ENCODE results near the gene AIG1. TPM values are rescaled to one million over a fixed set of nuclear protein-coding genes. Genes with fewer than 3 reads are reported as not detected.

The AIG1 gene
- total and polyA plus RNA-seq, 2 of the 4 experiments (the other 2 are of a cell fraction) = 21.3 to 27.1 TPM

DNA sequence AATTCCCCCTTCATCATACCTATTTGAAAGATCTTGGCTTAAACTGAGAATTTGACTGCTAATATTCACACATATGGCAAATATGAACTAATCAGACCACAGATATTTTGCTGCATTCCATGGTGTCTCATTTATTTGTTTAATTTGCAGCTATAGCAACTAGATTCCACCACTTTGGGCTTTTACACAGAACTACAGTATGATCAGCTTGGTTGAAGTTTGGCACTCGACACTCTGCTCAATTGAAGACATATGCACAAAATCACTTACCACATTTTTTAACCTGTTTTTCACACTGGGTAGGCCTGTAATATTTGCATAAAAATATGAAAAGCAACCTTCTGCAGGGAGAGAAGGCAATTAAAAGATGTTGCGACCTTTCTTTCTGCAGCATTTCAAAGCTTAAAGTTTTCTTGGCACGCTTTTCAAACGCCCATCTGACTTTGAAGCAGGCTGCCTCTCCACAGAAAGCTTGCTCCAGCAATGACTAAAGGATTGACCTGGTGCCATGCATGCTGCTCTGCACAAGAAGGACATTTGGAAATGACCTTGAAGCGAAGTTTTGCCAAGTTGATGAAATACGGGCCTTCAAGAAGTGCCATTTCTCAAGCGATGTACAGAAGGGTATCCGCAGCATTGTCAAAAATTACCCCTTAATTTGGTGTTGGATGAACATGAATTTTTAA is 126.7 kb downstream of the AIG1 start (continued):
- no peak for TF ChIP-seq NFE2L2 (IDR thresholded peaks at IDR 0.05; ENCODE audit: low read depth, low read length)

DNA sequence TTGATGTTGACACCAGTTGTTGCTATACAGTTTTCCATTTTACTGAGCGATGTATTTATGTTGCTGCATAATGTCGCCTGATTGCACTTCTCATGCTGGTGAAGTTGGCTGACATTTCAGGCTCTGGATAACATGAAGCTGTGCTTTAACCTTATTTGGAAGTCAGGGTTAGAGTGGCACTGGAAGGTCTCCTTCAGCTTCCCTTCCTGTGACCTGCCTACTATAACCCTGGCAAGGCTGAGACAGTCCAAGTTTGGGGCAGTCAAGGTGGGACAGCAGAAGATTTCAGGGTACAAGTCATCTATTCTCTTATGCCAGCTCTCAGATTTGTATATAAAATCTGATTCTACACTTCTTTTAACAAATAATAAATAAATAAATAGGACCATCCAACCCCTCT is 127.6 kb downstream of the AIG1 start:
- no peak overlapping the region for H3K4me3 ChIP-seq (ENCODE audit: insufficient read depth, low read depth, low read length)
- in situ Hi-C loops (cut with MboI; ENCODE audit: low sequenced_read_pairs) = no loop called here

More for the DNA sequence above, 127.6 kb downstream of the AIG1 start:
- no peak overlapping the region for H3K23ac ChIP-seq (ENCODE audit: low read depth, low read length)
- no peak overlapping the region for H2AFZ ChIP-seq (replicated peaks; ENCODE audit: low read length, poor library complexity)
- H2AK9ac ChIP-seq (replicated peaks; ENCODE audit: low read depth, low read length, poor library complexity) = no peak overlapping the region
- dilution Hi-C loops (cut with HindIII; ENCODE audit: low sequenced_read_pairs, unreplicated experiment) = no loop called here
- no peak for TF ChIP-seq MXI1 (IDR thresholded peaks at IDR 0.05; ENCODE audit: borderline replicate concordance, low read depth, low read length)
- TF ChIP-seq CHD1 (IDR thresholded peaks at IDR 0.05; ENCODE audit: low read depth, low read length) = no peak
- no peak for TF ChIP-seq FOS (IDR thresholded peaks at IDR 0.05; ENCODE audit: low read depth, low read length)
- TF ChIP-seq NFE2L2 (IDR thresholded peaks at IDR 0.05; ENCODE audit: low read depth, low read length) = no peak
- TF ChIP-seq SMC3 (IDR thresholded peaks at IDR 0.05; ENCODE audit: low read depth, low read length) = no peak
- TF ChIP-seq, protein P1, sequence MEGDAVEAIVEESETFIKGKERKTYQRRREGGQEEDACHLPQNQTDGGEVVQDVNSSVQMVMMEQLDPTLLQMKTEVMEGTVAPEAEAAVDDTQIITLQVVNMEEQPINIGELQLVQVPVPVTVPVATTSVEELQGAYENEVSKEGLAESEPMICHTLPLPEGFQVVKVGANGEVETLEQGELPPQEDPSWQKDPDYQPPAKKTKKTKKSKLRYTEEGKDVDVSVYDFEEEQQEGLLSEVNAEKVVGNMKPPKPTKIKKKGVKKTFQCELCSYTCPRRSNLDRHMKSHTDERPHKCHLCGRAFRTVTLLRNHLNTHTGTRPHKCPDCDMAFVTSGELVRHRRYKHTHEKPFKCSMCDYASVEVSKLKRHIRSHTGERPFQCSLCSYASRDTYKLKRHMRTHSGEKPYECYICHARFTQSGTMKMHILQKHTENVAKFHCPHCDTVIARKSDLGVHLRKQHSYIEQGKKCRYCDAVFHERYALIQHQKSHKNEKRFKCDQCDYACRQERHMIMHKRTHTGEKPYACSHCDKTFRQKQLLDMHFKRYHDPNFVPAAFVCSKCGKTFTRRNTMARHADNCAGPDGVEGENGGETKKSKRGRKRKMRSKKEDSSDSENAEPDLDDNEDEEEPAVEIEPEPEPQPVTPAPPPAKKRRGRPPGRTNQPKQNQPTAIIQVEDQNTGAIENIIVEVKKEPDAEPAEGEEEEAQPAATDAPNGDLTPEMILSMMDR (conservative IDR thresholded peaks at IDR 0.05; ENCODE audit: low read depth, low read length) = no peak
- TF ChIP-seq BHLHE40 (IDR thresholded peaks at IDR 0.05; ENCODE audit: low read depth, low read length) = no peak
- TF ChIP-seq CEBPB (IDR thresholded peaks at IDR 0.05; ENCODE audit: low read depth, low read length) = no peak
- no peak for TF ChIP-seq RCOR1 (IDR thresholded peaks at IDR 0.05; ENCODE audit: insufficient replicate concordance, low read length)
- no peak overlapping the region for H3K4ac ChIP-seq (ENCODE audit: low read depth, low read length)
- no peak overlapping the region for H3K27ac ChIP-seq (ENCODE audit: insufficient read depth, low read length)
- no peak for DNase-seq
- H4K91ac ChIP-seq (ENCODE audit: insufficient read depth, low read depth, low read length) = no peak overlapping the region
- no peak overlapping the region for H3K9ac ChIP-seq (ENCODE audit: low read depth, low read length)
- no peaks in the 10 kb centered on the region for H3K9me1 ChIP-seq (ENCODE audit: insufficient read depth, low read length)
- ChIA-PET POLR2A (ENCODE audit: unreplicated experiment) (no interaction called here), CTCF (no interaction called here)
- no peak overlapping the region for H3K18ac ChIP-seq (ENCODE audit: low read depth, low read length)
- H3K4me1 ChIP-seq (ENCODE audit: control insufficient read depth, insufficient read depth, low read length) = peaks cover 2% of the 10 kb centered on the region; the same call in 1 of the 2 replicates
- H2AK5ac ChIP-seq (ENCODE audit: low read depth, low read length) = no peak overlapping the region
- no peak overlapping the region for H2BK15ac ChIP-seq (ENCODE audit: low read depth, low read length)
- no CpG with 5 or more reads among the region's 2 CpGs for WGBS, 2 experiments (ENCODE audit: extremely low coverage in 2 of 2, insufficient read length in 1 of 2)
- no peak overlapping the region for H3K14ac ChIP-seq (replicated peaks; ENCODE audit: low read depth, low read length)
- H3K36me3 ChIP-seq (ENCODE audit: control insufficient read depth, insufficient read depth, low read length) = no peaks in the 10 kb centered on the region
- H4K20me1 ChIP-seq (ENCODE audit: insufficient read depth, low read length) = no peaks in the 10 kb centered on the region
- H3K9me3 ChIP-seq (ENCODE audit: control insufficient read depth, insufficient read depth, low read length) = no peaks in the 10 kb centered on the region; the same call in 1 of the 2 replicates
- no peaks in the 10 kb centered on the region for H3K79me1 ChIP-seq (ENCODE audit: low read depth in 1 of 2, low read length in 2 of 2)
- no peak overlapping the region for H2BK5ac ChIP-seq (ENCODE audit: low read depth, low read length, poor library complexity, severe bottlenecking)
- no peak overlapping the region for H3K56ac ChIP-seq (ENCODE audit: extremely low read depth, insufficient read depth, low read length)
- ATAC-seq (ENCODE audit: low read depth) = no peak
- H2BK20ac ChIP-seq (ENCODE audit: low read depth, low read length) = no peak overlapping the region
- H3K27me3 ChIP-seq (ENCODE audit: control insufficient read depth, insufficient read depth, low read length) = no peaks in the 10 kb centered on the region
- no peak overlapping the region for H4K5ac ChIP-seq (ENCODE audit: low read depth, low read length)
- no peak overlapping the region for H4K8ac ChIP-seq (ENCODE audit: low read depth in 2 of 2, low read length in 2 of 2)
- no TSS peak for BruUV-seq (replicated peaks)
- H3K4me2 ChIP-seq (ENCODE audit: low read depth, low read length) = no peak overlapping the region
- intact Hi-C loops (cut with micrococcal nuclease) = no loop called here
- H2BK120ac ChIP-seq (ENCODE audit: low read depth, low read length) = no peak overlapping the region
